ENCODE data around the gene LCLAT1.

DNA sequence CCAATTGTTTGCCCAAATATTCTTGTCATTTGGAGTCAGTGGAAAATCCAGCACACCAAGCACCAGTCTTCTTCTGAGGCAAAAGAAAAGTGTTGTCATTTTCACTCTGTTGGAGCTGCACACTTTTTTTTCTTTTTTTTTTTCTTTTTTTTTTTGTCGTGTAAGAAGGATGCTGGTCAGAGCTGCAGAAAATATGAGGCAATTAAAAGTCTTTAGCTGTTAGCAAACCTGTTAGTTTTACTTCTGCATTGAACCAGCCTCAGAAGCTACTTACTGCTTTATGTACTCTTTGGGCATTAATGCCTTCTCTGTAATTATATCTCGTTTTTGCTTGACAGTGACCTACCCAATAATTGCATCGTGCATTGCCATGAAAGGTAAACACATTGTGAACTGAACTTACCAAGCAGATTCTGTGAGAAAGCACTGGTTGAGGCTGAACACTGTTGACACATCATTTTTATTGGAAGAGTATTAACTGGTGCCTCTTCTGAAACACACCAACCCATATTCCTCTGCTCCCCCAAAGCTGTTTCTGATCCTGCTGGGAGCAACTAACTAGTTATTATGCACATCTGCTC is 194.8 kb downstream of the LCLAT1 start:
- TF ChIP-seq EZH2phosphoT487 (conservative IDR thresholded peaks at IDR 0.05; ENCODE audit: low read length): no peak
- TF ChIP-seq, protein P1, sequence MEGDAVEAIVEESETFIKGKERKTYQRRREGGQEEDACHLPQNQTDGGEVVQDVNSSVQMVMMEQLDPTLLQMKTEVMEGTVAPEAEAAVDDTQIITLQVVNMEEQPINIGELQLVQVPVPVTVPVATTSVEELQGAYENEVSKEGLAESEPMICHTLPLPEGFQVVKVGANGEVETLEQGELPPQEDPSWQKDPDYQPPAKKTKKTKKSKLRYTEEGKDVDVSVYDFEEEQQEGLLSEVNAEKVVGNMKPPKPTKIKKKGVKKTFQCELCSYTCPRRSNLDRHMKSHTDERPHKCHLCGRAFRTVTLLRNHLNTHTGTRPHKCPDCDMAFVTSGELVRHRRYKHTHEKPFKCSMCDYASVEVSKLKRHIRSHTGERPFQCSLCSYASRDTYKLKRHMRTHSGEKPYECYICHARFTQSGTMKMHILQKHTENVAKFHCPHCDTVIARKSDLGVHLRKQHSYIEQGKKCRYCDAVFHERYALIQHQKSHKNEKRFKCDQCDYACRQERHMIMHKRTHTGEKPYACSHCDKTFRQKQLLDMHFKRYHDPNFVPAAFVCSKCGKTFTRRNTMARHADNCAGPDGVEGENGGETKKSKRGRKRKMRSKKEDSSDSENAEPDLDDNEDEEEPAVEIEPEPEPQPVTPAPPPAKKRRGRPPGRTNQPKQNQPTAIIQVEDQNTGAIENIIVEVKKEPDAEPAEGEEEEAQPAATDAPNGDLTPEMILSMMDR (IDR thresholded peaks at IDR 0.05; ENCODE audit: insufficient read depth, low read length, poor library complexity, severe bottlenecking): no peak
